ENCODE data around the gene TSPAN9. TPM values are rescaled to one million over a fixed set of nuclear protein-coding genes. Genes with fewer than 3 reads are reported as not detected.

TSPAN9 gene
- total RNA-seq, 1 donor from 2014 or later, result 23.8 TPM

DNA sequence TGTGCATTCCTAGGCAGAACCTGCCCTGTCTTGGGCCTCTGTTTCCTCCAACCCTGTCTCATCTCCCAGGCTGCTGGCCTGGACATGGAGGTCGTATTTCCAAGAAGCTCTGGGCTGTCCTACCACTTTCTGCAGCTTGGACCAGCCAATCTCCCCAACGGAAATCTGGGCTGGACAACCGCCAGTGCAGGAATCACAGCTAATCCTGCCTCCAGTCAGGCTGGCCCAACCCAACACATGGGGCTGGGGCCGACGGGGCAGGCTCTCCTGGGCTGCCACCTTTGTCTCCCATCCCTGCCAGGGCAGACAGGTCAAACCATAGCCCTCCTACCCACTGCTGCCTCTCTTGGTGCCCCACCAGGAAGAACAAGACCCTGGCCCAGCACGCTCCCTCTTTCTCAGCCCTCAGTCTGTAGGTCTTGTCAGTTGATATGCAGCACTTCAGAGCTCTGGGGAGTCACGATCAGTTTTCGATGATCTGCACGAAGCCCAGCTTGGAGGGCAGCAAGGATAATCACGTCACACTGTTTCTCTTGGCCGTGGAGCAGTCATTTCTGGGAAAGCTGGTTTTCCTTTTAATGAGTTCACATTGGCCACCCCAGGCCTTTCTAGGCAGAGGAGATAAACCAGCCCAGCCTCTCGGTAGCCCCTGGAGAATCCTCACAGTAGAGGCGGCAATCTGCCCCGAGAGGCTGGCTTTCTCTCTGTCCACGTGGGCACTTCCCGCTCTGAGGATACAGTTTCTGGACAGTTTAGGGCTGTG lies 218.6 kb downstream of the TSPAN9 start:
- no peak for TF ChIP-seq CTCF (conservative IDR thresholded peaks at IDR 0.05)
- no peak for DNase-seq (ENCODE audit: low read depth, low spot score)
- no peak overlapping the region for H3K27ac Mint-ChIP-seq (ENCODE audit: unreplicated experiment)
- H3K4me3 Mint-ChIP-seq, result no peak overlapping the region
- H3K9me3 Mint-ChIP-seq, result no peaks in the 10 kb centered on the region
- peaks cover 18% of the 10 kb centered on the region for H3K27me3 Mint-ChIP-seq (ENCODE audit: low read depth)
- H3K4me1 Mint-ChIP-seq, result peaks cover 12% of the 10 kb centered on the region
- no peaks in the 10 kb centered on the region for H3K36me3 Mint-ChIP-seq (ENCODE audit: low read depth)

DNA sequence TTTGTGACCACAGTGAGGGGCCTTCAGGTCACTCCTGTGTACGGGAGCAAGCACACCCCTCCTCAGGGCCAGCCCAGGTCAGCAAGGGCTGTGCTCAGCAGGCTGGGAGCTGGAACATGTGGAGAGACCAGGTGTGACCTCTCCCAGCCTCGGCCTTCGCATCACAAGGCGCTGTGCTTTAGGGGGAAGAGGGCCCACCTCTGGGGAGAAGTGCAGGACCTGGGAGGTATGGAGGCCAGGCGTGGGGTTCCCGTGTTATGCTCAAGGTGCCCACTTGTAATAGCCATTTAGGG lies 219.2 kb downstream of the TSPAN9 start:
- H3K4me3 Mint-ChIP-seq, result no peak overlapping the region
- peaks cover 18% of the 10 kb centered on the region for H3K27me3 Mint-ChIP-seq (ENCODE audit: low read depth)
- H3K36me3 Mint-ChIP-seq (ENCODE audit: low read depth), result no peaks in the 10 kb centered on the region
- no peak for TF ChIP-seq CTCF (conservative IDR thresholded peaks at IDR 0.05)
- H3K9me3 Mint-ChIP-seq, result no peaks in the 10 kb centered on the region
- H3K27ac Mint-ChIP-seq (ENCODE audit: unreplicated experiment), result no peak overlapping the region
- H3K4me1 Mint-ChIP-seq, result peaks cover 14% of the 10 kb centered on the region
- DNase-seq (ENCODE audit: low read depth, low spot score), result no peak

- H3K27me3 Mint-ChIP-seq (ENCODE audit: low read depth), result peaks cover 18% of the 10 kb centered on the region
- no peak overlapping the region for H3K4me3 Mint-ChIP-seq
- TF ChIP-seq CTCF (conservative IDR thresholded peaks at IDR 0.05), result no peak
- no peak overlapping the region for H3K27ac Mint-ChIP-seq (ENCODE audit: unreplicated experiment)
- H3K4me1 Mint-ChIP-seq, result peaks cover 14% of the 10 kb centered on the region
- H3K9me3 Mint-ChIP-seq, result no peaks in the 10 kb centered on the region
- no peaks in the 10 kb centered on the region for H3K36me3 Mint-ChIP-seq (ENCODE audit: low read depth)
- no peak for DNase-seq (ENCODE audit: low read depth, low spot score)
Observed at GRCh38 chr12:3298603-3299002, 221.4 kb downstream of the TSPAN9 start.

- Mint-ChIP-seq H3K4me1 (peaks cover 23% of the 10 kb centered on the region), H3K4me3 (peak overlapping the region; percentile 33), H3K36me3 (ENCODE audit: low read depth) (no peaks in the 10 kb centered on the region), H3K27me3 (ENCODE audit: low read depth) (peaks cover 22% of the 10 kb centered on the region), H3K27ac (ENCODE audit: unreplicated experiment) (no peak overlapping the region), H3K9me3 (no peaks in the 10 kb centered on the region)
- DNase-seq (ENCODE audit: low read depth, low spot score), result peak; percentile 85
- TF ChIP-seq CTCF (conservative IDR thresholded peaks at IDR 0.05), result peak; percentile 99
Observed at GRCh38 chr12:3299929-3300832, 223.0 kb downstream of the TSPAN9 start.

GRCh38 chr12:3300833-3301401 lies 223.7 kb downstream of the TSPAN9 start:
- H3K36me3 Mint-ChIP-seq (ENCODE audit: low read depth), result no peaks in the 10 kb centered on the region
- no peak overlapping the region for H3K4me3 Mint-ChIP-seq
- DNase-seq (ENCODE audit: low read depth, low spot score), result no peak
- H3K9me3 Mint-ChIP-seq, result no peaks in the 10 kb centered on the region
- TF ChIP-seq CTCF (conservative IDR thresholded peaks at IDR 0.05), result no peak
- no peak overlapping the region for H3K27ac Mint-ChIP-seq (ENCODE audit: unreplicated experiment)
- H3K27me3 Mint-ChIP-seq (ENCODE audit: low read depth), result peaks cover 22% of the 10 kb centered on the region
- peaks cover 23% of the 10 kb centered on the region for H3K4me1 Mint-ChIP-seq

Data from neural crest cell (in vitro differentiated cells).